ENCODE results near the gene ANP32D.
"Not testable (repeated sequence)": the region's sequence is repeated elsewhere in the genome, so short reads cannot be mapped to it uniquely, and the experiment has no call there.

The ANP32D gene

GRCh38 chr12:48472259-48472658 is at the start of gene ANP32D:
Gene ANP32D, plus strand, starts transcription at chr12:48472559. Its CDS starts 106 bp downstream, at chr12:48472665.
- no peak for DNase-seq

- DNase-seq = no peak
Measured at GRCh38 chr12:48423171-48423570, 49.2 kb upstream of the ANP32D start.

GRCh38 chr12:48424644-48425043 is 47.7 kb upstream of the ANP32D start:
- no peak for DNase-seq

GRCh38 chr12:48434016-48434415 is 38.3 kb upstream of the ANP32D start:
- not testable (repeated sequence) for DNase-seq

GRCh38 chr12:48441069-48441468 is 31.3 kb upstream of the ANP32D start:
- DNase-seq = no peak

- no peak for DNase-seq
Measured at GRCh38 chr12:48442179-48442847, 30.0 kb upstream of the ANP32D start.

- no peak for DNase-seq
Measured at GRCh38 chr12:48445538-48445937, 26.8 kb upstream of the ANP32D start.

GRCh38 chr12:48446161-48446776 is 26.1 kb upstream of the ANP32D start:
- no peak for DNase-seq

- DNase-seq = no peak
Measured at GRCh38 chr12:48447755-48448154, 24.6 kb upstream of the ANP32D start.

GRCh38 chr12:48451372-48451771 is 21.0 kb upstream of the ANP32D start:
- no peak for DNase-seq

GRCh38 chr12:48452961-48453360 is 19.4 kb upstream of the ANP32D start:
- not testable (repeated sequence) for DNase-seq

GRCh38 chr12:48454667-48455066 is 17.7 kb upstream of the ANP32D start:
- no peak for DNase-seq

GRCh38 chr12:48455116-48455515 is 17.2 kb upstream of the ANP32D start:
- DNase-seq = no peak

- DNase-seq = no peak
Measured at GRCh38 chr12:48459259-48459658, 13.1 kb upstream of the ANP32D start.

GRCh38 chr12:48469027-48469426 is 3.3 kb upstream of the ANP32D start:
- not testable (repeated sequence) for DNase-seq

- DNase-seq = no peak
Measured at GRCh38 chr12:48473061-48473460, 702 bp downstream of the ANP32D start.

- not testable (repeated sequence) for DNase-seq
Measured at GRCh38 chr12:48474497-48474896, 2.1 kb downstream of the ANP32D start.

GRCh38 chr12:48482198-48482597 is 9.8 kb downstream of the ANP32D start, which contains the start of gene C12orf54:
Gene C12orf54, plus strand, starts transcription at chr12:48482498. Its CDS starts 799 bp downstream, at chr12:48483297.
- DNase-seq = no peak

GRCh38 chr12:48482930-48483329 is 10.6 kb downstream of the ANP32D start:
- DNase-seq = no peak

GRCh38 chr12:48486261-48486660 is 13.9 kb downstream of the ANP32D start:
- DNase-seq = no peak

- DNase-seq = no peak
Measured at GRCh38 chr12:48486679-48487078, 14.3 kb downstream of the ANP32D start.

- no peak for DNase-seq
Measured at GRCh38 chr12:48489012-48489411, 16.7 kb downstream of the ANP32D start.

GRCh38 chr12:48489456-48489855 is 17.1 kb downstream of the ANP32D start:
- DNase-seq = not testable (repeated sequence)

- DNase-seq = not testable (repeated sequence)
Measured at GRCh38 chr12:48500281-48500680, 27.9 kb downstream of the ANP32D start.

GRCh38 chr12:48506836-48507235 is 34.5 kb downstream of the ANP32D start:
- not testable (repeated sequence) for DNase-seq
